HEK293T (cell line): ENCODE data around the gene PHF8.

Experiments used
- CTBP1 ChIP-seq: fragments of 450-650 bp; IDR thresholded peaks from 2 replicates; pipeline ENCODE4 v1.6.1; 2016; ENCODE audit warnings: borderline replicate concordance
- FOXA1 ChIP-seq: fragments of 450-650 bp; IDR thresholded peaks from 2 replicates; pipeline ENCODE4 v1.6.1; 2016; ENCODE audit warnings: mild to moderate bottlenecking
- FOXM1 ChIP-seq: fragments of 450-650 bp; IDR thresholded peaks from 2 replicates; pipeline ENCODE4 v1.6.1; 2017; ENCODE audit warnings: mild to moderate bottlenecking, borderline replicate concordance
- NFRKB ChIP-seq: fragments of 450-650 bp; IDR thresholded peaks from 2 replicates; pipeline ENCODE4 v1.6.1; 2016; ENCODE audit warnings: mild to moderate bottlenecking, moderate library complexity
- SP1 ChIP-seq: fragments of 450-650 bp; IDR thresholded peaks from 2 replicates; pipeline ENCODE4 v1.6.1; 2017
- ZNF384 ChIP-seq: fragments of 450-650 bp; IDR thresholded peaks from 2 replicates; pipeline ENCODE4 v1.6.1; 2016

GRCh38 chrX:53930515-53931380 lies 113.5 kb downstream of the PHF8 start:
- TF ChIP-seq FOXA1 = no peak
- TF ChIP-seq FOXM1 = no peak
- no peak for TF ChIP-seq SP1
- no peak for TF ChIP-seq NFRKB
- no peak for TF ChIP-seq CTBP1
- no peak for TF ChIP-seq ZNF384
